ENCODE results near the gene CTDSPL. TPM values are rescaled to one million over a fixed set of nuclear protein-coding genes. Genes with fewer than 3 reads are reported as not detected.

The CTDSPL gene
- total and polyA plus RNA-seq, 2 of the 8 experiments (the other 6 are each of a cell fraction or from before 2014, with no cell fraction given): 20.3 to 42.2 TPM

- Histone ChIP-seq H3K4me1 (replicated peaks in 1 of 4; ENCODE audit: control insufficient read depth in 3 of 4, insufficient read depth in 4 of 4, low read length in 3 of 4) (no peaks in the 10 kb centered on the region), H2AFZ (ENCODE audit: low read length) (no peak overlapping the region), H3K36me3 (ENCODE audit: control insufficient read depth in 2 of 4, insufficient read depth in 4 of 4, low read length in 3 of 4) (no peaks in the 10 kb centered on the region; a peak in 1 of 8 replicates), H4K5ac (ENCODE audit: insufficient read length, low read depth, low read length) (no peak overlapping the region), H3K18ac (ENCODE audit: extremely low read depth, low read length) (no peak overlapping the region), H3K4ac (replicated peaks; ENCODE audit: insufficient read length, low read depth, low read length) (no peak overlapping the region), H3K9me3 (ENCODE audit: insufficient read depth in 2 of 2, low read depth in 1 of 2, low read length in 1 of 2) (no peaks in the 10 kb centered on the region), H3K27ac (ENCODE audit: low read depth, low read length) (no peak overlapping the region), H2BK20ac (ENCODE audit: low read length) (no peak overlapping the region), H2AK5ac (ENCODE audit: low read depth, low read length) (no peak overlapping the region), H3K14ac (ENCODE audit: insufficient read length) (no peak overlapping the region), H2BK15ac (ENCODE audit: low read length) (no peak overlapping the region), H2BK120ac (replicated peaks; ENCODE audit: low read depth, low read length) (no peak overlapping the region), H2BK12ac (ENCODE audit: low read depth, low read length) (no peak overlapping the region), H3K56ac (replicated peaks; ENCODE audit: insufficient read length, low read depth, low read length) (no peak overlapping the region), H3K4me2 (ENCODE audit: insufficient read depth in 1 of 2, low read depth in 2 of 2, low read length in 2 of 2) (no peak overlapping the region), H3K9ac (replicated peaks in 1 of 4; ENCODE audit: extremely low read depth in 1 of 4, low read depth in 3 of 4, low read length in 3 of 4) (no peak overlapping the region), H3K27me3 (replicated peaks in 1 of 4; ENCODE audit: control insufficient read depth in 3 of 4, extremely low read depth in 1 of 4, insufficient read depth in 3 of 4, low read length in 3 of 4) (no peaks in the 10 kb centered on the region), H4K8ac (ENCODE audit: extremely low read depth, insufficient read depth, low read length) (no peak overlapping the region), H4K91ac (replicated peaks; ENCODE audit: insufficient read length, low read length) (no peak overlapping the region), H3K23me2 (ENCODE audit: low read depth, low read length) (no peaks in the 10 kb centered on the region; the same call in 1 of the 2 replicates), H3K4me3 (ENCODE audit: extremely low read depth in 1 of 4, insufficient read depth in 2 of 4, low read depth in 3 of 4, low read length in 4 of 4) (no peak overlapping the region), H3K79me1 (ENCODE audit: low read depth, low read length) (no peaks in the 10 kb centered on the region), H4K20me1 (replicated peaks in 1 of 2; ENCODE audit: control insufficient read depth in 1 of 2, insufficient read depth in 2 of 2, low read length in 2 of 2) (no peaks in the 10 kb centered on the region), H2BK5ac (ENCODE audit: low read depth, low read length) (no peak overlapping the region), H3K79me2 (ENCODE audit: control insufficient read depth in 1 of 2, insufficient read depth in 2 of 2, low read length in 2 of 2) (no peaks in the 10 kb centered on the region), H3K23ac (ENCODE audit: insufficient read length) (no peak overlapping the region)
- DNase-seq (ENCODE audit: low read depth in 1 of 2, low spot score in 2 of 2): no peak
- CTCF ChIA-PET (ENCODE audit: partially characterized antibody): interaction anchor here (0.7 to 7.3 kb wide), 8 partner anchors 14 to 177 kb away, joined by 3 to 52 read pairs (median 6); no protein-coding TSS in a partner anchor
- no peak for TF ChIP-seq SIX5 (IDR thresholded peaks at IDR 0.05; ENCODE audit: low read depth, low read length)
- TF ChIP-seq CREB1 (IDR thresholded peaks at IDR 0.05): no peak
- no peak for FAIRE-seq
- POLR2A ChIA-PET (ENCODE audit: partially characterized antibody): no interaction called here
- 95% methylated on average over 2 of the region's 2 CpGs; no CpG with 5 or more reads in 1 of the 2 experiments for whole genome bisulfite sequencing, 2 experiments (ENCODE audit: extremely low coverage in 1 of 2, insufficient coverage in 1 of 2, insufficient read length in 1 of 2, insufficient replicate concordance in 2 of 2, low coverage in 1 of 2, low lambda C conversion rate in 2 of 2, missing lambda C conversion rate in 1 of 2)
Measured at GRCh38 chr3:37981348-37981664, 119.6 kb downstream of the CTDSPL start.
